ENCODE results near the gene SLK. TPM values are rescaled to one million over a fixed set of nuclear protein-coding genes. Genes with fewer than 3 reads are reported as not detected.

The SLK gene
- total and polyA plus RNA-seq, 10 of the 15 experiments (the other 5 are each of a cell fraction or from before 2014, with no cell fraction given), result 2.5 to 24.2 (median 11.1) TPM

DNA sequence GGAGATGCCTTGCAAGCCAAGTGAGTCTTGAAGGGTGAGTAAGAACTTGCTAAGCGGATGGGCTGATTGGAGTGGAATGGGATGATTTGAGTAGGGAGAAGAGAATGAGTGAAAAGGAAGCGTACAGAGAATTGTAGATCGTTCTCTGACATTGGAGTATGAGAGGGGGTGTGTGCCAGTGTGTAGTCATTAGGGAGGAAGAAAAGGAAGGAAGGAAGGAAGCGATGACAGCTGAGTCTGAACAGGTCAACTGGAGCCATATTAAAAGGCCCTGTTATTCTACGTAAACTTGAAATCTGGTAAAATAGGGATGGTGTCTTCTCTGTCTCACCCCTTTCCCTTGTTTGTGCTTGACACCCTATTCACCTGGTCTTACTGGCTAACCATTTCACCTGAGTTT, 55.1 kb downstream of the SLK start:
- Histone ChIP-seq H3K4me3 (no peak overlapping the region), H2AFZ (ENCODE audit: control insufficient read depth, low read depth, low read length) (no peak overlapping the region), H4K20me1 (ENCODE audit: control insufficient read depth, insufficient read depth) (no peaks in the 10 kb centered on the region), H3K36me3 (ENCODE audit: control insufficient read depth in 2 of 2, insufficient read depth in 2 of 2, low read length in 1 of 2) (peaks cover 9 to 29% of the 10 kb centered on the region in 2 experiments), H3K27ac (ENCODE audit: control insufficient read depth, insufficient read depth) (no peak overlapping the region), H3K79me2 (ENCODE audit: control insufficient read depth, insufficient read depth, low read length) (no peaks in the 10 kb centered on the region), H3K4me1 (ENCODE audit: control insufficient read depth, insufficient read depth, low read length) (no peaks in the 10 kb centered on the region), H3K27me3 (replicated peaks in 1 of 2; ENCODE audit: control insufficient read depth in 2 of 2, insufficient read depth in 2 of 2, low read length in 1 of 2) (no peaks in the 10 kb centered on the region), H3K9ac (ENCODE audit: control insufficient read depth, insufficient read depth, low read length) (no peak overlapping the region), H3K4me2 (ENCODE audit: control insufficient read depth, insufficient read depth) (no peak overlapping the region), H3K9me3 (replicated peaks; ENCODE audit: control insufficient read depth, insufficient read depth, low read length) (no peaks in the 10 kb centered on the region)
- DNase-seq (ENCODE audit: low read depth, low spot score) (no peak), FAIRE-seq (no peak), ATAC-seq (no peak)
- no TSS peak for BruUV-seq (replicated peaks)
- 92% methylated on average over 5 of the region's 5 CpGs for WGBS (ENCODE audit: insufficient coverage, insufficient replicate concordance, low lambda C conversion rate, missing lambda C conversion rate)
- RAD21 ChIA-PET (ENCODE audit: unreplicated experiment), result no interaction called here
- SMC1A ChIA-PET (ENCODE audit: uncharacterized antibody, unreplicated experiment), result interaction anchor here (1.2 to 3.0 kb wide), 2 partner anchors 11 to 15 kb away, joined by 5 to 10 read pairs; no protein-coding TSS in a partner anchor
- intact Hi-C loops (cut with micrococcal nuclease; ENCODE audit: unreplicated experiment) (no loop called here), in situ Hi-C loops (cut with MboI) (no loop called here)
- TF ChIP-seq, protein P1, sequence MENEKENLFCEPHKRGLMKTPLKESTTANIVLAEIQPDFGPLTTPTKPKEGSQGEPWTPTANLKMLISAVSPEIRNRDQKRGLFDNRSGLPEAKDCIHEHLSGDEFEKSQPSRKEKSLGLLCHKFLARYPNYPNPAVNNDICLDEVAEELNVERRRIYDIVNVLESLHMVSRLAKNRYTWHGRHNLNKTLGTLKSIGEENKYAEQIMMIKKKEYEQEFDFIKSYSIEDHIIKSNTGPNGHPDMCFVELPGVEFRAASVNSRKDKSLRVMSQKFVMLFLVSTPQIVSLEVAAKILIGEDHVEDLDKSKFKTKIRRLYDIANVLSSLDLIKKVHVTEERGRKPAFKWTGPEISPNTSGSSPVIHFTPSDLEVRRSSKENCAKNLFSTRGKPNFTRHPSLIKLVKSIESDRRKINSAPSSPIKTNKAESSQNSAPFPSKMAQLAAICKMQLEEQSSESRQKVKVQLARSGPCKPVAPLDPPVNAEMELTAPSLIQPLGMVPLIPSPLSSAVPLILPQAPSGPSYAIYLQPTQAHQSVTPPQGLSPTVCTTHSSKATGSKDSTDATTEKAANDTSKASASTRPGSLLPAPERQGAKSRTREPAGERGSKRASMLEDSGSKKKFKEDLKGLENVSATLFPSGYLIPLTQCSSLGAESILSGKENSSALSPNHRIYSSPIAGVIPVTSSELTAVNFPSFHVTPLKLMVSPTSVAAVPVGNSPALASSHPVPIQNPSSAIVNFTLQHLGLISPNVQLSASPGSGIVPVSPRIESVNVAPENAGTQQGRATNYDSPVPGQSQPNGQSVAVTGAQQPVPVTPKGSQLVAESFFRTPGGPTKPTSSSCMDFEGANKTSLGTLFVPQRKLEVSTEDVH (IDR thresholded peaks at IDR 0.05; ENCODE audit: low read depth, partially characterized antibody), result no peak
- TF ChIP-seq CREB1 (IDR thresholded peaks at IDR 0.05; ENCODE audit: low read depth) (no peak), BACH1 (IDR thresholded peaks at IDR 0.05; ENCODE audit: borderline replicate concordance) (no peak), POLR2AphosphoS2 (IDR thresholded peaks at IDR 0.05; ENCODE audit: low read depth, low read length) (no peak), ZSCAN29 (IDR thresholded peaks at IDR 0.05) (no peak), SMAD1 (IDR thresholded peaks at IDR 0.05; ENCODE audit: low read depth, partially characterized antibody) (no peak), NFIC (IDR thresholded peaks at IDR 0.05; ENCODE audit: low read depth, low read length) (no peak), PAX8 (IDR thresholded peaks at IDR 0.05) (no peak), RB1 (IDR thresholded peaks at IDR 0.05; ENCODE audit: borderline replicate concordance) (no peak), IRF4 (IDR thresholded peaks at IDR 0.05; ENCODE audit: low read depth, low read length) (no peak), NBN (IDR thresholded peaks at IDR 0.05) (no peak), CBX5 (IDR thresholded peaks at IDR 0.05; ENCODE audit: low read depth) (no peak)
- TF ChIP-seq, protein P2, sequence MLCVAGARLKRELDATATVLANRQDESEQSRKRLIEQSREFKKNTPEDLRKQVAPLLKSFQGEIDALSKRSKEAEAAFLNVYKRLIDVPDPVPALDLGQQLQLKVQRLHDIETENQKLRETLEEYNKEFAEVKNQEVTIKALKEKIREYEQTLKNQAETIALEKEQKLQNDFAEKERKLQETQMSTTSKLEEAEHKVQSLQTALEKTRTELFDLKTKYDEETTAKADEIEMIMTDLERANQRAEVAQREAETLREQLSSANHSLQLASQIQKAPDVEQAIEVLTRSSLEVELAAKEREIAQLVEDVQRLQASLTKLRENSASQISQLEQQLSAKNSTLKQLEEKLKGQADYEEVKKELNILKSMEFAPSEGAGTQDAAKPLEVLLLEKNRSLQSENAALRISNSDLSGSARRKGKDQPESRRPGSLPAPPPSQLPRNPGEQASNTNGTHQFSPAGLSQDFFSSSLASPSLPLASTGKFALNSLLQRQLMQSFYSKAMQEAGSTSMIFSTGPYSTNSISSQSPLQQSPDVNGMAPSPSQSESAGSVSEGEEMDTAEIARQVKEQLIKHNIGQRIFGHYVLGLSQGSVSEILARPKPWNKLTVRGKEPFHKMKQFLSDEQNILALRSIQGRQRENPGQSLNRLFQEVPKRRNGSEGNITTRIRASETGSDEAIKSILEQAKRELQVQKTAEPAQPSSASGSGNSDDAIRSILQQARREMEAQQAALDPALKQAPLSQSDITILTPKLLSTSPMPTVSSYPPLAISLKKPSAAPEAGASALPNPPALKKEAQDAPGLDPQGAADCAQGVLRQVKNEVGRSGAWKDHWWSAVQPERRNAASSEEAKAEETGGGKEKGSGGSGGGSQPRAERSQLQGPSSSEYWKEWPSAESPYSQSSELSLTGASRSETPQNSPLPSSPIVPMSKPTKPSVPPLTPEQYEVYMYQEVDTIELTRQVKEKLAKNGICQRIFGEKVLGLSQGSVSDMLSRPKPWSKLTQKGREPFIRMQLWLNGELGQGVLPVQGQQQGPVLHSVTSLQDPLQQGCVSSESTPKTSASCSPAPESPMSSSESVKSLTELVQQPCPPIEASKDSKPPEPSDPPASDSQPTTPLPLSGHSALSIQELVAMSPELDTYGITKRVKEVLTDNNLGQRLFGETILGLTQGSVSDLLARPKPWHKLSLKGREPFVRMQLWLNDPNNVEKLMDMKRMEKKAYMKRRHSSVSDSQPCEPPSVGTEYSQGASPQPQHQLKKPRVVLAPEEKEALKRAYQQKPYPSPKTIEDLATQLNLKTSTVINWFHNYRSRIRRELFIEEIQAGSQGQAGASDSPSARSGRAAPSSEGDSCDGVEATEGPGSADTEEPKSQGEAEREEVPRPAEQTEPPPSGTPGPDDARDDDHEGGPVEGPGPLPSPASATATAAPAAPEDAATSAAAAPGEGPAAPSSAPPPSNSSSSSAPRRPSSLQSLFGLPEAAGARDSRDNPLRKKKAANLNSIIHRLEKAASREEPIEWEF (IDR thresholded peaks at IDR 0.05; ENCODE audit: insufficient replicate concordance, low read depth, low read length), result no peak
- CTCF ChIA-PET, result interaction anchor here (1.3 to 1.6 kb wide), 2 partner anchors 17 to 134 kb away, joined by 3 to 5 read pairs; no protein-coding TSS in a partner anchor
- POLR2A ChIA-PET, result no interaction called here

All from GM12878 (cell line).